AG04449 (cell line): ENCODE results near the gene KIDINS220.

ENCODE experiments used
- CTCF ChIA-PET: fragments of 350-600 bp; formaldehyde crosslinking; extraction: SDS; loops from one replicate; lab custom pipeline; 2021; ENCODE audit warnings: antibody characterized with exemption; lab: Yijun Ruan, JAX
- POLR2A ChIA-PET: fragments of 400-600, 350-600 bp; formaldehyde crosslinking; extraction: SDS; loops from one replicate; lab custom pipeline; 2020; ENCODE audit warnings: antibody characterized with exemption, inconsistent platforms; lab: Yijun Ruan, JAX
- DNase-seq: peaks from one replicate; pipeline ENCODE4 v3.0.0-alpha.2; 2010; ENCODE audit warnings: low read depth, low spot score
- H3K4me3 ChIP-seq: 2 replicates; pipeline ENCODE4 v1.5.1; 2011; ENCODE audit warnings: low read depth, mild to moderate bottlenecking, control low read depth, low read length
- CTCF ChIP-seq: IDR thresholded peaks from one replicate; pipeline ENCODE4 v1.5.1; 2011; ENCODE audit warnings: mild to moderate bottlenecking, moderate library complexity, low read length, control low read depth, inconsistent platforms; ENCODE audit not compliant: insufficient read depth; ENCODE audit errors: missing control alignments

The KIDINS220 gene

GRCh38 chr2:8794923-8795825 is 42.2 kb downstream of the KIDINS220 start:
- DNase-seq, result peak; percentile 86
- ChIA-PET POLR2A (no interaction called here), CTCF (interaction anchor here (1.0 to 1.9 kb wide), 3 partner anchors 14 to 33 kb away, joined by 3 to 6 read pairs (median 3); no protein-coding TSS in a partner anchor)

GRCh38 chr2:8790739-8791162 is 46.7 kb downstream of the KIDINS220 start:
- TF ChIP-seq CTCF, result no peak
- H3K4me3 ChIP-seq, result no peak overlapping the region
- ChIA-PET CTCF (no interaction called here), POLR2A (no interaction called here)
- no peak for DNase-seq

More at GRCh38 chr2:8794923-8795825, 42.2 kb downstream of the KIDINS220 start:
- no peak overlapping the region for H3K4me3 ChIP-seq
- no peak for TF ChIP-seq CTCF

- no peak overlapping the region for H3K4me3 ChIP-seq
- no peak for DNase-seq
- POLR2A ChIA-PET, result no interaction called here
- no peak for TF ChIP-seq CTCF
- CTCF ChIA-PET, result no interaction called here
Measured at GRCh38 chr2:8786463-8786862, 51.0 kb downstream of the KIDINS220 start.

GRCh38 chr2:8779795-8780671 is 57.4 kb downstream of the KIDINS220 start:
- ChIA-PET CTCF (interaction anchor here (1.4 kb wide), 1 partner anchor 16 kb away, joined by 3 read pairs; no protein-coding TSS in a partner anchor), POLR2A (no interaction called here)
- H3K4me3 ChIP-seq, result no peak overlapping the region
- no peak for TF ChIP-seq CTCF
- DNase-seq, result no peak

GRCh38 chr2:8774371-8774770 is 63.0 kb downstream of the KIDINS220 start:
- DNase-seq, result no peak
- CTCF ChIA-PET, result no interaction called here
- H3K4me3 ChIP-seq, result no peak overlapping the region
- POLR2A ChIA-PET, result no interaction called here
- no peak for TF ChIP-seq CTCF
